Measurements from ENCODE around the gene SLC25A44. TPM values are rescaled to one million over a fixed set of nuclear protein-coding genes. Genes with fewer than 3 reads are reported as not detected.

Gene SLC25A44
- total RNA-seq, 1 experiment from 2014 or later, result 29.3 TPM

GRCh38 chr1:156244126-156244525, 50.2 kb downstream of the SLC25A44 start:
- H3K36me3 ChIP-seq (ENCODE audit: control insufficient read depth, insufficient read depth, low read length), result no peaks in the 10 kb centered on the region

DNA sequence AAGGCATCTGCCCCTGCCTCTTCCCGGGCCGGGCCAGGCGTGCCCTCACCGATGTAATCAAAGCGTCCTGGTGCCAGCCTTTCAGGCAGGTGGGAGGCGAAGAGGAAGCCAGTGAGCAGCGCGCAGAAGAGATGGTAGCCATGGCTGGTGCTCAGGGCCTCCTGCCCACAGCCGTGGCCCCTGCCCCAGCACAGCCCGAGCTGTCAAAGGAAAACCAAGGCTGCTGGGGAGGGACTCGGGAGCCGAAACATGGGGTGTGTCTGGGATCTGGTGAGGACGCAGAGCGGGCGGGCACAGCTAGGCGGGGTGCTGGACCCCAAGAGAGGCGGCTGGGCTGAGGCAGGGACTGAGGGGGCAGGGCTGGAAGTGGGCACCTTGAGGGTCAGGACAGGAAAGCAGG, 50.8 kb downstream of the SLC25A44 start:
- no peaks in the 10 kb centered on the region for H3K27me3 ChIP-seq (replicated peaks; ENCODE audit: control insufficient read depth, insufficient read depth, low read length)
- Mint-ChIP-seq H3K4me1 (ENCODE audit: low read depth, unreplicated experiment) (peaks cover 4% of the 10 kb centered on the region), H3K27ac (ENCODE audit: unreplicated experiment) (no peak overlapping the region), H3K36me3 (ENCODE audit: insufficient read depth, unreplicated experiment) (peaks cover 75% of the 10 kb centered on the region), H3K4me3 (ENCODE audit: unreplicated experiment) (peak overlapping the region; percentile 22), H3K9me3 (ENCODE audit: unreplicated experiment) (no peaks in the 10 kb centered on the region), H3K27me3 (ENCODE audit: insufficient read depth, unreplicated experiment) (no peaks in the 10 kb centered on the region)
- no peak overlapping the region for H3K4me3 ChIP-seq (ENCODE audit: low read depth, low read length)
- TF ChIP-seq, protein P1, sequence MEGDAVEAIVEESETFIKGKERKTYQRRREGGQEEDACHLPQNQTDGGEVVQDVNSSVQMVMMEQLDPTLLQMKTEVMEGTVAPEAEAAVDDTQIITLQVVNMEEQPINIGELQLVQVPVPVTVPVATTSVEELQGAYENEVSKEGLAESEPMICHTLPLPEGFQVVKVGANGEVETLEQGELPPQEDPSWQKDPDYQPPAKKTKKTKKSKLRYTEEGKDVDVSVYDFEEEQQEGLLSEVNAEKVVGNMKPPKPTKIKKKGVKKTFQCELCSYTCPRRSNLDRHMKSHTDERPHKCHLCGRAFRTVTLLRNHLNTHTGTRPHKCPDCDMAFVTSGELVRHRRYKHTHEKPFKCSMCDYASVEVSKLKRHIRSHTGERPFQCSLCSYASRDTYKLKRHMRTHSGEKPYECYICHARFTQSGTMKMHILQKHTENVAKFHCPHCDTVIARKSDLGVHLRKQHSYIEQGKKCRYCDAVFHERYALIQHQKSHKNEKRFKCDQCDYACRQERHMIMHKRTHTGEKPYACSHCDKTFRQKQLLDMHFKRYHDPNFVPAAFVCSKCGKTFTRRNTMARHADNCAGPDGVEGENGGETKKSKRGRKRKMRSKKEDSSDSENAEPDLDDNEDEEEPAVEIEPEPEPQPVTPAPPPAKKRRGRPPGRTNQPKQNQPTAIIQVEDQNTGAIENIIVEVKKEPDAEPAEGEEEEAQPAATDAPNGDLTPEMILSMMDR (IDR thresholded peaks at IDR 0.05; ENCODE audit: insufficient read depth in 1 of 2, low read depth in 1 of 2, low read length in 1 of 2, severe bottlenecking in 1 of 2, unreplicated experiment in 1 of 2), result no peak
- no TSS peak for BruUV-seq (replicated peaks)
- H3K9me3 ChIP-seq, result no peaks in the 10 kb centered on the region
- CTCF ChIA-PET, result no interaction called here
- no peak for DNase-seq
- no peaks in the 10 kb centered on the region for H3K36me3 ChIP-seq (ENCODE audit: control insufficient read depth, insufficient read depth, low read length)
- POLR2A ChIA-PET, result no interaction called here
- intact Hi-C loops (cut with micrococcal nuclease; ENCODE audit: unreplicated experiment), result no loop called here
- no peaks in the 10 kb centered on the region for H3K4me1 ChIP-seq

More at GRCh38 chr1:156244126-156244525, 50.2 kb downstream of the SLC25A44 start:
- peaks cover 4% of the 10 kb centered on the region for H3K4me1 Mint-ChIP-seq (ENCODE audit: low read depth, unreplicated experiment)
- peak overlapping the region; percentile 33 for H3K27ac Mint-ChIP-seq (ENCODE audit: unreplicated experiment)
- CTCF ChIA-PET, result no interaction called here
- no TSS peak for BruUV-seq (replicated peaks)
- intact Hi-C loops (cut with micrococcal nuclease; ENCODE audit: unreplicated experiment), result no loop called here
- peaks cover 73% of the 10 kb centered on the region for H3K36me3 Mint-ChIP-seq (ENCODE audit: insufficient read depth, unreplicated experiment)
- no peaks in the 10 kb centered on the region for H3K27me3 Mint-ChIP-seq (ENCODE audit: insufficient read depth, unreplicated experiment)
- no peak overlapping the region for H3K4me3 ChIP-seq (ENCODE audit: low read depth, low read length)
- DNase-seq, result no peak
- POLR2A ChIA-PET, result no interaction called here
- H3K9me3 ChIP-seq, result no peaks in the 10 kb centered on the region
- no peak overlapping the region for H3K4me3 Mint-ChIP-seq (ENCODE audit: unreplicated experiment)
- TF ChIP-seq, protein P1 (IDR thresholded peaks at IDR 0.05; ENCODE audit: insufficient read depth in 1 of 2, low read depth in 1 of 2, low read length in 1 of 2, severe bottlenecking in 1 of 2, unreplicated experiment in 1 of 2), result no peak
- no peaks in the 10 kb centered on the region for H3K4me1 ChIP-seq
- no peaks in the 10 kb centered on the region for H3K27me3 ChIP-seq (replicated peaks; ENCODE audit: control insufficient read depth, insufficient read depth, low read length)
- no peaks in the 10 kb centered on the region for H3K9me3 Mint-ChIP-seq (ENCODE audit: unreplicated experiment)

DNA sequence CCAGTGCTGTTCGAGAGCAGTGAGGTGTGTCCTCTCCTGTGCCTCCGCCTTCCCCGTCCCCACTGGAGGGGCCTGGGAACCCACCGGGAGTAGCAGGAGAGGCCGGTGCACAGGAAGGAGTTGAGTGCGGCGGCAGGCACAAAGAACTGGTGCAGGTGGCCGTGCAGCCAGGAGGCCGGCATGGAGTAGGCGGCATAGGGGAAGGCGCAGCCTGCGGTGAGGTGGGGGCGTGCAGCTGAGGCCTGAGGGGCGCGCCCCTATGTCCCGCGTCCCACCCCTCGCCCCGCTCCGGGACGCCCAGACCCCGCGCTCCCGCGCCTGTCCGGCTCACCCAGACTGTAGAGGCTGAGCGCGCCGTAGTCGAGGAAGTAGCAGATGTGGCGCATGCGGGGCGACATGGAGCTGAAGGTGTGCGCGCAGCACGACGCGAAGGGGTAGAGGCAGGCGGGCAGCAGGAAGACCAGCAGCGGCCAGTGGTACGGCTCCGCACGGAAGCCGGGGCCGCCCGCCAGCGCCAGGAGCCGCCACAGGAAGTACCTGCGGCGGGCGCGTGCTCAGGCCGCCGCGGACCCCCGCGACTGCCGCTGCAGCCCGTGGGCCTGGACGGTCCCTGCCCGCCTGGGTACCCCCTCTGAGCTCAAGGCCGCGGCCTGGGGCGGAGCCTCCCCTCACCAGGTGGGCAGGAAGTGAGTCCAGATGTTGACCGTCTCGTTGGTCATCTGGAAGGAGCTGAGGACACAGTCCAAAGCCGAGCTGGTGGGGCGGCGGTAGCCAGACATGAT, 51.7 kb downstream of the SLC25A44 start:
- Mint-ChIP-seq H3K27ac (ENCODE audit: unreplicated experiment) (no peak overlapping the region), H3K36me3 (ENCODE audit: insufficient read depth, unreplicated experiment) (peaks cover 77% of the 10 kb centered on the region), H3K27me3 (ENCODE audit: insufficient read depth, unreplicated experiment) (no peaks in the 10 kb centered on the region), H3K9me3 (ENCODE audit: unreplicated experiment) (no peaks in the 10 kb centered on the region), H3K4me1 (ENCODE audit: low read depth, unreplicated experiment) (peaks cover 4% of the 10 kb centered on the region), H3K4me3 (ENCODE audit: unreplicated experiment) (peak overlapping the region; percentile 22)
- H3K9me3 ChIP-seq, result no peaks in the 10 kb centered on the region
- intact Hi-C loops (cut with micrococcal nuclease; ENCODE audit: unreplicated experiment), result no loop called here
- ChIA-PET POLR2A (no interaction called here), CTCF (interaction anchor here (1.6 to 1.9 kb wide), 2 partner anchors 104 to 109 kb away, joined by 6 read pairs; no protein-coding TSS in a partner anchor)
- no peaks in the 10 kb centered on the region for H3K27me3 ChIP-seq (replicated peaks; ENCODE audit: control insufficient read depth, insufficient read depth, low read length)
- peaks cover 2% of the 10 kb centered on the region; the same call in 1 of the 2 replicates for H3K36me3 ChIP-seq (ENCODE audit: control insufficient read depth, insufficient read depth, low read length)
- no peak for DNase-seq
- no peak overlapping the region for H3K4me3 ChIP-seq (ENCODE audit: low read depth, low read length)
- H3K4me1 ChIP-seq, result no peaks in the 10 kb centered on the region
- no TSS peak for BruUV-seq (replicated peaks)
- TF ChIP-seq, protein P1 (IDR thresholded peaks at IDR 0.05; ENCODE audit: insufficient read depth in 1 of 2, low read depth in 1 of 2, low read length in 1 of 2, severe bottlenecking in 1 of 2, unreplicated experiment in 1 of 2), result no peak
